Transverse colon (tissue), 4 donors: Measurements from ENCODE around the gene PTPRN2.

Experiments used
- EP300 ChIP-seq: sonication (generic); formaldehyde crosslinking; IDR thresholded peaks from one replicate; pipeline ENCODE4 v1.6.1; 2017; ENCODE audit warnings: antibody characterized with exemption, low read depth
- POLR2A ChIP-seq: fragments of 450-650 bp; IDR thresholded peaks from one replicate; pipeline ENCODE4 v1.6.1; 2016; ENCODE audit warnings: antibody characterized with exemption, mild to moderate bottlenecking, moderate library complexity
- POLR2AphosphoS5 ChIP-seq, 3 donors: sonication (generic); formaldehyde crosslinking; IDR thresholded peaks; one replicate each; pipeline ENCODE4 v1.6.1; 2016; ENCODE audit warnings: antibody characterized with exemption in 3 of 3
- TF ChIP-seq, protein P1 (sequence below), 5 experiments: fragments of 200-600 bp in 3 of 5; fragments of 450-650 bp in 2 of 5; sonication (generic) in 3 of 5; IDR thresholded peaks; 1 replicate in 2 of 5; 2 replicates in 3 of 5; pipeline ENCODE4 v1.5.1; 2016 to 2017; ENCODE audit warnings: antibody characterized with exemption in 5 of 5, inconsistent platforms in 3 of 5, mild to moderate bottlenecking in 2 of 5, moderate library complexity in 1 of 5

DNA sequence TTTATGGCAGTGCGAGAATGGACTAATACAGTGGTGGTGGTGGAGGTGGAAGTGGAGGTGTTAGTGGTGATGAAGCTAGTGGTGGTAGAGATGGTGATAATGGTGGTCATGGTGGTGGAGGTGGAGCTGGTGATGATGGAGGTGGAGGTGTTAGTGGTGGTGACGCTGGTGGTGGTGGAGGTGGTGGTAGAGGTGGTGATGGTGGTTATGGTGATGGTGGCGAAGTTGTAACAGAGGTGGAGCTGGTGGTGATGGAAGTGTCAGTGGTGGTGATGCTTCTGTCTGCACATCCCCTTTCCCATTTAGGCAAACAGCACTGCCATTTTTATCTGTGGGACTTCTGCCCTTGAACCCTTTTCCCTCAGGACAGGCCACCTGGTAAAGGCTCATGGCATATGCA is 7.4 kb upstream of the PTPRN2 start:
- TF ChIP-seq EP300 (no peak), POLR2AphosphoS5 (IDR thresholded peaks at IDR 0.05) (no peak), POLR2A (no peak)
- TF ChIP-seq, protein P1, sequence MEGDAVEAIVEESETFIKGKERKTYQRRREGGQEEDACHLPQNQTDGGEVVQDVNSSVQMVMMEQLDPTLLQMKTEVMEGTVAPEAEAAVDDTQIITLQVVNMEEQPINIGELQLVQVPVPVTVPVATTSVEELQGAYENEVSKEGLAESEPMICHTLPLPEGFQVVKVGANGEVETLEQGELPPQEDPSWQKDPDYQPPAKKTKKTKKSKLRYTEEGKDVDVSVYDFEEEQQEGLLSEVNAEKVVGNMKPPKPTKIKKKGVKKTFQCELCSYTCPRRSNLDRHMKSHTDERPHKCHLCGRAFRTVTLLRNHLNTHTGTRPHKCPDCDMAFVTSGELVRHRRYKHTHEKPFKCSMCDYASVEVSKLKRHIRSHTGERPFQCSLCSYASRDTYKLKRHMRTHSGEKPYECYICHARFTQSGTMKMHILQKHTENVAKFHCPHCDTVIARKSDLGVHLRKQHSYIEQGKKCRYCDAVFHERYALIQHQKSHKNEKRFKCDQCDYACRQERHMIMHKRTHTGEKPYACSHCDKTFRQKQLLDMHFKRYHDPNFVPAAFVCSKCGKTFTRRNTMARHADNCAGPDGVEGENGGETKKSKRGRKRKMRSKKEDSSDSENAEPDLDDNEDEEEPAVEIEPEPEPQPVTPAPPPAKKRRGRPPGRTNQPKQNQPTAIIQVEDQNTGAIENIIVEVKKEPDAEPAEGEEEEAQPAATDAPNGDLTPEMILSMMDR (IDR thresholded peaks at IDR 0.05) = no peak
